ENCODE results near the gene STARD10. TPM values are rescaled to one million over a fixed set of nuclear protein-coding genes. Genes with fewer than 3 reads are reported as not detected.

The STARD10 gene
- total RNA-seq (2014; rRNA removed; shearing (Covaris generic)) = 19.3 and 26.8 TPM in 2 replicates

GRCh38 chr11:72793425-72794367, at the start of gene STARD10:
Gene STARD10, minus strand, starts transcription at chr11:72794047. Its CDS starts 12,866 bp downstream, at chr11:72781181.
- H3K36me3 ChIP-seq (replicated peaks; ENCODE audit: control insufficient read depth, insufficient read depth, low read length) = no peaks in the 10 kb centered on the region
- H3K4me3 ChIP-seq (ENCODE audit: insufficient read depth, low read depth, low read length) = peak within 1 kb of the TSS; percentile 64
- peak; percentile 99 for DNase-seq
- H3K27me3 ChIP-seq (ENCODE audit: control insufficient read depth, insufficient read depth, low read length) = no peaks in the 10 kb centered on the region

GRCh38 chr11:72842653-72843330, 48.9 kb upstream of the STARD10 start:
- DNase-seq = no peak
- H3K36me3 ChIP-seq (replicated peaks; ENCODE audit: control insufficient read depth, insufficient read depth, low read length) = no peaks in the 10 kb centered on the region; the same call in 1 of the 2 replicates
- no peaks in the 10 kb centered on the region for H3K27me3 ChIP-seq (ENCODE audit: control insufficient read depth, insufficient read depth, low read length)
- no peak overlapping the region for H3K4me3 ChIP-seq (ENCODE audit: insufficient read depth, low read depth, low read length)

GRCh38 chr11:72842126-72842525, 48.3 kb upstream of the STARD10 start:
- Histone ChIP-seq H3K27me3 (ENCODE audit: control insufficient read depth, insufficient read depth, low read length) (no peaks in the 10 kb centered on the region), H3K36me3 (replicated peaks; ENCODE audit: control insufficient read depth, insufficient read depth, low read length) (no peaks in the 10 kb centered on the region; the same call in 1 of the 2 replicates), H3K4me3 (ENCODE audit: insufficient read depth, low read depth, low read length) (no peak overlapping the region)
- DNase-seq = no peak

- H3K4me3 ChIP-seq (ENCODE audit: insufficient read depth, low read depth, low read length) = no peak overlapping the region
- H3K36me3 ChIP-seq (replicated peaks; ENCODE audit: control insufficient read depth, insufficient read depth, low read length) = no peaks in the 10 kb centered on the region; the same call in 1 of the 2 replicates
- H3K27me3 ChIP-seq (ENCODE audit: control insufficient read depth, insufficient read depth, low read length) = no peaks in the 10 kb centered on the region
- no peak for DNase-seq
Observed at GRCh38 chr11:72841397-72841796, 47.5 kb upstream of the STARD10 start.

- Histone ChIP-seq H3K36me3 (replicated peaks; ENCODE audit: control insufficient read depth, insufficient read depth, low read length) (no peaks in the 10 kb centered on the region; the same call in 1 of the 2 replicates), H3K27me3 (ENCODE audit: control insufficient read depth, insufficient read depth, low read length) (no peaks in the 10 kb centered on the region), H3K4me3 (ENCODE audit: insufficient read depth, low read depth, low read length) (no peak overlapping the region)
- DNase-seq = no peak
Observed at GRCh38 chr11:72840780-72841179, 46.9 kb upstream of the STARD10 start.

GRCh38 chr11:72838691-72839305, 45.0 kb upstream of the STARD10 start:
- DNase-seq = no peak

GRCh38 chr11:72836111-72836510, 42.3 kb upstream of the STARD10 start:
- Histone ChIP-seq H3K27me3 (ENCODE audit: control insufficient read depth, insufficient read depth, low read length) (no peaks in the 10 kb centered on the region), H3K36me3 (replicated peaks; ENCODE audit: control insufficient read depth, insufficient read depth, low read length) (no peaks in the 10 kb centered on the region; the same call in 1 of the 2 replicates), H3K4me3 (ENCODE audit: insufficient read depth, low read depth, low read length) (no peak overlapping the region)
- no peak for DNase-seq

More at GRCh38 chr11:72838691-72839305, 45.0 kb upstream of the STARD10 start:
- Histone ChIP-seq H3K4me3 (ENCODE audit: insufficient read depth, low read depth, low read length) (no peak overlapping the region), H3K36me3 (replicated peaks; ENCODE audit: control insufficient read depth, insufficient read depth, low read length) (no peaks in the 10 kb centered on the region; the same call in 1 of the 2 replicates), H3K27me3 (ENCODE audit: control insufficient read depth, insufficient read depth, low read length) (no peaks in the 10 kb centered on the region)

- H3K27me3 ChIP-seq (ENCODE audit: control insufficient read depth, insufficient read depth, low read length) = no peaks in the 10 kb centered on the region
- no peak for DNase-seq
- H3K36me3 ChIP-seq (replicated peaks; ENCODE audit: control insufficient read depth, insufficient read depth, low read length) = no peaks in the 10 kb centered on the region; the same call in 1 of the 2 replicates
- no peak overlapping the region for H3K4me3 ChIP-seq (ENCODE audit: insufficient read depth, low read depth, low read length)
Observed at GRCh38 chr11:72834905-72835304, 41.1 kb upstream of the STARD10 start.

GRCh38 chr11:72833811-72834493, 40.1 kb upstream of the STARD10 start:
- DNase-seq = no peak
- H3K27me3 ChIP-seq (ENCODE audit: control insufficient read depth, insufficient read depth, low read length) = no peaks in the 10 kb centered on the region
- no peak overlapping the region for H3K4me3 ChIP-seq (ENCODE audit: insufficient read depth, low read depth, low read length)
- H3K36me3 ChIP-seq (replicated peaks; ENCODE audit: control insufficient read depth, insufficient read depth, low read length) = no peaks in the 10 kb centered on the region; the same call in 1 of the 2 replicates

- DNase-seq = no peak
- no peak overlapping the region for H3K4me3 ChIP-seq (ENCODE audit: insufficient read depth, low read depth, low read length)
- H3K27me3 ChIP-seq (ENCODE audit: control insufficient read depth, insufficient read depth, low read length) = no peaks in the 10 kb centered on the region
- no peaks in the 10 kb centered on the region; the same call in 1 of the 2 replicates for H3K36me3 ChIP-seq (replicated peaks; ENCODE audit: control insufficient read depth, insufficient read depth, low read length)
Observed at GRCh38 chr11:72833083-72833733, 39.4 kb upstream of the STARD10 start.

- H3K27me3 ChIP-seq (ENCODE audit: control insufficient read depth, insufficient read depth, low read length) = no peaks in the 10 kb centered on the region
- DNase-seq = peak; percentile 35
- no peak overlapping the region for H3K4me3 ChIP-seq (ENCODE audit: insufficient read depth, low read depth, low read length)
- no peaks in the 10 kb centered on the region; the same call in 1 of the 2 replicates for H3K36me3 ChIP-seq (replicated peaks; ENCODE audit: control insufficient read depth, insufficient read depth, low read length)
Observed at GRCh38 chr11:72832301-72833082, 38.6 kb upstream of the STARD10 start.

GRCh38 chr11:72831521-72832300, 37.9 kb upstream of the STARD10 start:
- Histone ChIP-seq H3K27me3 (ENCODE audit: control insufficient read depth, insufficient read depth, low read length) (no peaks in the 10 kb centered on the region), H3K4me3 (ENCODE audit: insufficient read depth, low read depth, low read length) (no peak overlapping the region), H3K36me3 (replicated peaks; ENCODE audit: control insufficient read depth, insufficient read depth, low read length) (no peaks in the 10 kb centered on the region; the same call in 1 of the 2 replicates)
- peak; percentile 90 for DNase-seq

Data from H7 (cell line).